HepG2 (cell line): ENCODE data around the gene ITGB5. TPM values are rescaled to one million over a fixed set of nuclear protein-coding genes. Genes with fewer than 3 reads are reported as not detected.

Experiments used
- ARNTL ChIP-seq: sonication (generic); formaldehyde crosslinking; IDR thresholded peaks from 2 replicates; pipeline ENCODE4 v1.4.0; 2020; ENCODE audit warnings: mild to moderate bottlenecking, missing genetic modification reagents
- ATRX ChIP-seq: sonication (generic); formaldehyde crosslinking; IDR thresholded peaks from 2 replicates; pipeline ENCODE4 v1.4.0; 2020; ENCODE audit warnings: missing genetic modification reagents, borderline replicate concordance
- DPF2 ChIP-seq: sonication (generic); formaldehyde crosslinking; IDR thresholded peaks from 2 replicates; pipeline ENCODE4 v1.4.0; 2020; ENCODE audit warnings: mild to moderate bottlenecking, low read depth, missing genetic modification reagents, borderline replicate concordance
- HDAC2 ChIP-seq: sonication (generic); formaldehyde crosslinking; IDR thresholded peaks from 2 replicates; pipeline ENCODE4 v1.4.0; 2020; ENCODE audit warnings: missing genetic modification reagents
- KLF12 ChIP-seq: sonication (generic); formaldehyde crosslinking; IDR thresholded peaks from 2 replicates; pipeline ENCODE4 v1.4.0; 2020; ENCODE audit warnings: missing genetic modification reagents, borderline replicate concordance
- MAZ ChIP-seq, 2 experiments: sonication (generic) in 1 of 2; formaldehyde crosslinking in 1 of 2; IDR thresholded peaks; 2 replicates each; pipeline versions ENCODE4 v1.5.0 to v1.6.1; 2012 to 2020; ENCODE audit warnings: low read depth in 2 of 2, mild to moderate bottlenecking in 2 of 2, borderline replicate concordance in 1 of 2, improper control_type of control experiment in 1 of 2, low read length in 1 of 2, missing genetic modification reagents in 1 of 2, moderate library complexity in 1 of 2
- MBNL3 ChIP-seq: fragments of 250-450 bp; sonication (Bioruptor Pico); conservative IDR thresholded peaks from 2 replicates; pipeline ENCODE4 v1.8.0; 2022; ENCODE audit warnings: mild to moderate bottlenecking, inconsistent platforms
- SMARCC2 ChIP-seq: fragments of 450-650 bp; IDR thresholded peaks from 2 replicates; pipeline ENCODE4 v1.6.1; 2017; ENCODE audit warnings: antibody characterized with exemption, mild to moderate bottlenecking
- SOX5 ChIP-seq: IDR thresholded peaks from 2 replicates; pipeline ENCODE4 v1.6.1; 2016; ENCODE audit warnings: borderline replicate concordance
- ZMYM2 ChIP-seq: sonication (generic); formaldehyde crosslinking; IDR thresholded peaks from 2 replicates; pipeline ENCODE4 v1.8.0; 2022; ENCODE audit warnings: mild to moderate bottlenecking, missing genetic modification reagents
- ZMYM4 ChIP-seq: sonication (generic); formaldehyde crosslinking; IDR thresholded peaks from 2 replicates; pipeline ENCODE4 v1.8.1; 2023; ENCODE audit warnings: mild to moderate bottlenecking, missing genetic modification reagents
- ZNF232 ChIP-seq: sonication (generic); formaldehyde crosslinking; IDR thresholded peaks from 2 replicates; pipeline ENCODE4 v1.4.0; 2020; ENCODE audit warnings: missing genetic modification reagents, borderline replicate concordance
- ZNF776 ChIP-seq: sonication (generic); formaldehyde crosslinking; IDR thresholded peaks from 2 replicates; pipeline ENCODE4 v1.4.0; 2020; ENCODE audit warnings: mild to moderate bottlenecking, missing genetic modification reagents
- ZNF891 ChIP-seq: sonication (generic); formaldehyde crosslinking; IDR thresholded peaks from 2 replicates; pipeline ENCODE4 v1.5.0; 2020; ENCODE audit warnings: mild to moderate bottlenecking, missing genetic modification reagents
- polyA plus RNA-seq, 8 experiments: library from polyadenylated mRNA; depleted of rRNA in 3 of 8; stranded (reverse) in 7 of 8; unstranded in 1 of 8; fragments of >200 nt; fragmentation: Illumina TruSeq in 4 of 8; extraction: Trizol in 4 of 8; gene quantifications; 2 replicates each; pipeline versions ENCODE4 v1.2.1 to v1.2.3, GENCODE V29; 2011 to 2016; ENCODE audit warnings: low read depth in 4 of 8, missing spikeins in 1 of 8, mixed read lengths in 1 of 8; ENCODE audit not compliant: insufficient read depth in 1 of 8
- total RNA-seq, 5 experiments: library from RNA; depleted of rRNA; stranded (reverse); fragments of >200 nt; fragmentation: Illumina TruSeq; extraction: Trizol; gene quantifications; 2 replicates each; pipeline ENCODE4 v1.2.3, GENCODE V29; 2016; ENCODE audit warnings: low read depth in 1 of 5
- TF ChIP-seq, protein P1 (sequence below): sonication (generic); formaldehyde crosslinking; IDR thresholded peaks from 2 replicates; pipeline ENCODE4 v1.4.0; 2020; ENCODE audit warnings: missing genetic modification reagents
- TF ChIP-seq, protein P2 (sequence below): sonication (generic); formaldehyde crosslinking; IDR thresholded peaks from 2 replicates; pipeline ENCODE4 v1.5.1; 2020; ENCODE audit warnings: missing genetic modification reagents, mild to moderate bottlenecking, borderline replicate concordance
- TF ChIP-seq, protein P3 (sequence below): IDR thresholded peaks from 2 replicates; pipeline ENCODE4 v1.6.1; 2016
- TF ChIP-seq, protein P4 (sequence below): IDR thresholded peaks from 2 replicates; pipeline ENCODE4 v1.6.1; 2018; ENCODE audit warnings: missing genetic modification reagents

ITGB5 gene
- total and polyA plus RNA-seq, 2 of the 13 experiments (the other 11 are each of a cell fraction or from before 2014, with no cell fraction given): 74.1 to 343 TPM

DNA sequence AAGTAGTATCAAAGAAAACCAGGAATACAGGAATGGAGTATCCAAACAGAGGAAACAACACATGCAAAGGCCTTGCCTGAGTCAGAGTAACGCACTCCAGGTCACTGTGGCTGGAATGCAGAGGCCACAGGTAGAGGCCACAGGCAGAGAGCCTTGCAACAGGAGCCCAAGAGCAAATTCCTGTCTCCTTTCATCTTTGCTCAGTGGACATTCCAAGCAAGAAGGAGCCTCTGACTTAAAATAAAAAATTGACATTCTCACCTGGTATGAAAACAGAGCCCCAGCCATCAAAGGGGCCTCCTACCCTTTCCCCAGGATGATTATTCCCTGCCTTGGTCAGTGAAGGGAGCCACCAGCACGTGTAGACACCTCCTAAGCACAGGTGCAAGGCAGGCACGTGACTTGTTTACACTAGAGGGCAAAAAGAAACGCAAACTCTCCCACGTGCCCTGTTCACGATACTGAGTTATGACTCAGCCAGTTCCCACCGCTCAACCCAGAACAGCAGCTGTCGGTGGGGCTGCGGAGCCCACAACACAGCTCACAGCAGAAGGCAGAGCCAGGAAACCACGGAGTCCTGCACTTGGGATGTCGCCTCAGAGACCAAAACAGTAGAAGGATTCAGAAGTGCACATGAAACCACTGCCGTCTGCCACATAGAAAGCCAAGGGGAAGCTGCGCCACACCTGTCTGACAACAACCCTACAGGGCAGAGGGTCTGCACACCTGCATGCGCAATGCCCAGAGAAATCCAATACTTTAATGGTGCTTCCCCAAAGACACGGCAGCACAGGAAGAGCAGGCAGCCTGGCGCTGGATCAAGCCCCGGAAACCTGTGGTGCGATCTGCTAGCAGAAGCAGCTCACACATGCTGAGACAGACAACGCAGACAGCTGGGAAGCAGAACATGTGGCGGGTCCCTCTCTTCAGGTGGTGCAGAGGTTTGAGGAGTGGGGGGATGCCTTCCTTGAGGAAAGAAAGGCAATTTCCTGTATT is 52.1 kb downstream of the ITGB5 start (continued):
- TF ChIP-seq, protein P1, sequence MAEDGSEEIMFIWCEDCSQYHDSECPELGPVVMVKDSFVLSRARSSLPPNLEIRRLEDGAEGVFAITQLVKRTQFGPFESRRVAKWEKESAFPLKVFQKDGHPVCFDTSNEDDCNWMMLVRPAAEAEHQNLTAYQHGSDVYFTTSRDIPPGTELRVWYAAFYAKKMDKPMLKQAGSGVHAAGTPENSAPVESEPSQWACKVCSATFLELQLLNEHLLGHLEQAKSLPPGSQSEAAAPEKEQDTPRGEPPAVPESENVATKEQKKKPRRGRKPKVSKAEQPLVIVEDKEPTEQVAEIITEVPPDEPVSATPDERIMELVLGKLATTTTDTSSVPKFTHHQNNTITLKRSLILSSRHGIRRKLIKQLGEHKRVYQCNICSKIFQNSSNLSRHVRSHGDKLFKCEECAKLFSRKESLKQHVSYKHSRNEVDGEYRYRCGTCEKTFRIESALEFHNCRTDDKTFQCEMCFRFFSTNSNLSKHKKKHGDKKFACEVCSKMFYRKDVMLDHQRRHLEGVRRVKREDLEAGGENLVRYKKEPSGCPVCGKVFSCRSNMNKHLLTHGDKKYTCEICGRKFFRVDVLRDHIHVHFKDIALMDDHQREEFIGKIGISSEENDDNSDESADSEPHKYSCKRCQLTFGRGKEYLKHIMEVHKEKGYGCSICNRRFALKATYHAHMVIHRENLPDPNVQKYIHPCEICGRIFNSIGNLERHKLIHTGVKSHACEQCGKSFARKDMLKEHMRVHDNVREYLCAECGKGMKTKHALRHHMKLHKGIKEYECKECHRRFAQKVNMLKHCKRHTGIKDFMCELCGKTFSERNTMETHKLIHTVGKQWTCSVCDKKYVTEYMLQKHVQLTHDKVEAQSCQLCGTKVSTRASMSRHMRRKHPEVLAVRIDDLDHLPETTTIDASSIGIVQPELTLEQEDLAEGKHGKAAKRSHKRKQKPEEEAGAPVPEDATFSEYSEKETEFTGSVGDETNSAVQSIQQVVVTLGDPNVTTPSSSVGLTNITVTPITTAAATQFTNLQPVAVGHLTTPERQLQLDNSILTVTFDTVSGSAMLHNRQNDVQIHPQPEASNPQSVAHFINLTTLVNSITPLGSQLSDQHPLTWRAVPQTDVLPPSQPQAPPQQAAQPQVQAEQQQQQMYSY: peak; percentile 97
- peak; percentile 68 for TF ChIP-seq ZMYM4
- peak; percentile 80; the same call in 1 of the 2 replicates for TF ChIP-seq ZNF891 (CRISPR knock-in tag)
- TF ChIP-seq ZMYM2 (CRISPR knock-in tag): 0 out of 2 replicates have a peak, but pooled peaks have one; percentile 57
- TF ChIP-seq ATRX: no peak
- TF ChIP-seq DPF2 (CRISPR knock-in tag): peak; percentile 37
- TF ChIP-seq ZNF776: no peak
- TF ChIP-seq, protein P2, sequence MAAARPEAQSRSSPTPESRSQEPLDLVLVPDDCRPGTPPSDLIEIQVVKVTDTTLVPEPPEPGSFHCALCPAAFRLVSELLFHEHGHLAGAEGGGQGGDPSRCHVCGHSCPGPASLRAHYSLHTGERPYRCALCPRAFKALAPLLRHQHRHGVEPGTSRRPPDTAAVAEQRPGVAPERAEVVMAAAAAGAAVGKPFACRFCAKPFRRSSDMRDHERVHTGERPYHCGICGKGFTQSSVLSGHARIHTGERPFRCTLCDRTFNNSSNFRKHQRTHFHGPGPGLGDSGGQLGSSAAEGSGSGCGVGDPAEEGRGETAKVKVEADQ (CRISPR knock-in tag): no peak
- TF ChIP-seq SMARCC2: 0 out of 2 replicates have a peak, but pooled peaks have one; percentile 35
- TF ChIP-seq, protein P3, sequence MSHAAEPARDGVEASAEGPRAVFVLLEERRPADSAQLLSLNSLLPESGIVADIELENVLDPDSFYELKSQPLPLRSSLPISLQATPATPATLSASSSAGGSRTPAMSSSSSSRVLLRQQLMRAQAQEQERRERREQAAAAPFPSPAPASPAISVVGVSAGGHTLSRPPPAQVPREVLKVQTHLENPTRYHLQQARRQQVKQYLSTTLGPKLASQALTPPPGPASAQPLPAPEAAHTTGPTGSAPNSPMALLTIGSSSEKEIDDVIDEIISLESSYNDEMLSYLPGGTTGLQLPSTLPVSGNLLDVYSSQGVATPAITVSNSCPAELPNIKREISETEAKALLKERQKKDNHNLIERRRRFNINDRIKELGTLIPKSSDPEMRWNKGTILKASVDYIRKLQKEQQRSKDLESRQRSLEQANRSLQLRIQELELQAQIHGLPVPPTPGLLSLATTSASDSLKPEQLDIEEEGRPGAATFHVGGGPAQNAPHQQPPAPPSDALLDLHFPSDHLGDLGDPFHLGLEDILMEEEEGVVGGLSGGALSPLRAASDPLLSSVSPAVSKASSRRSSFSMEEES (CRISPR knock-in tag): peak; percentile 97
- TF ChIP-seq, protein P4, sequence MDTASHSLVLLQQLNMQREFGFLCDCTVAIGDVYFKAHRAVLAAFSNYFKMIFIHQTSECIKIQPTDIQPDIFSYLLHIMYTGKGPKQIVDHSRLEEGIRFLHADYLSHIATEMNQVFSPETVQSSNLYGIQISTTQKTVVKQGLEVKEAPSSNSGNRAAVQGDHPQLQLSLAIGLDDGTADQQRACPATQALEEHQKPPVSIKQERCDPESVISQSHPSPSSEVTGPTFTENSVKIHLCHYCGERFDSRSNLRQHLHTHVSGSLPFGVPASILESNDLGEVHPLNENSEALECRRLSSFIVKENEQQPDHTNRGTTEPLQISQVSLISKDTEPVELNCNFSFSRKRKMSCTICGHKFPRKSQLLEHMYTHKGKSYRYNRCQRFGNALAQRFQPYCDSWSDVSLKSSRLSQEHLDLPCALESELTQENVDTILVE (CRISPR knock-in tag): peak; percentile 48
- TF ChIP-seq ARNTL: peak; percentile 99
- TF ChIP-seq ZNF232 (CRISPR knock-in tag): peak; percentile 96; the same call in 1 of the 2 replicates
- TF ChIP-seq KLF12 (CRISPR knock-in tag): no peak; the same call in 1 of the 2 replicates
- TF ChIP-seq SOX5 (CRISPR knock-in tag): peak; percentile 91
- TF ChIP-seq MAZ (IDR thresholded peaks at IDR 0.05; ENCODE audit: borderline replicate concordance, low read depth, low read length): no peak
- no peak; the same call in 1 of the 2 replicates for TF ChIP-seq MAZ (CRISPR knock-in tag; IDR thresholded peaks at IDR 0.05; ENCODE audit: low read depth)
- TF ChIP-seq MBNL3: no peak
- TF ChIP-seq HDAC2 (CRISPR knock-in tag): peak; percentile 85
